ENCODE measurements around the gene KCNH1. TPM values are rescaled to one million over a fixed set of nuclear protein-coding genes. Genes with fewer than 3 reads are reported as not detected.

The KCNH1 gene
- total and polyA plus RNA-seq, 4 donors: not detected

GRCh38 chr1:210905365-210905904 lies 228.5 kb downstream of the KCNH1 start:
- no peaks in the 10 kb centered on the region for H3K36me3 ChIP-seq (ENCODE audit: control insufficient read depth in 4 of 4, insufficient read depth in 3 of 4, low read depth in 1 of 4, low read length in 3 of 4)
- H3K4me3 ChIP-seq (ENCODE audit: low read depth in 1 of 3, low read length in 3 of 3): no peak overlapping the region
- no peaks in the 10 kb centered on the region for H3K27me3 ChIP-seq (ENCODE audit: control insufficient read depth in 4 of 4, insufficient read depth in 4 of 4, low read length in 3 of 4)
- no peak for TF ChIP-seq JUND (IDR thresholded peaks at IDR 0.05)
- TF ChIP-seq, protein P1, sequence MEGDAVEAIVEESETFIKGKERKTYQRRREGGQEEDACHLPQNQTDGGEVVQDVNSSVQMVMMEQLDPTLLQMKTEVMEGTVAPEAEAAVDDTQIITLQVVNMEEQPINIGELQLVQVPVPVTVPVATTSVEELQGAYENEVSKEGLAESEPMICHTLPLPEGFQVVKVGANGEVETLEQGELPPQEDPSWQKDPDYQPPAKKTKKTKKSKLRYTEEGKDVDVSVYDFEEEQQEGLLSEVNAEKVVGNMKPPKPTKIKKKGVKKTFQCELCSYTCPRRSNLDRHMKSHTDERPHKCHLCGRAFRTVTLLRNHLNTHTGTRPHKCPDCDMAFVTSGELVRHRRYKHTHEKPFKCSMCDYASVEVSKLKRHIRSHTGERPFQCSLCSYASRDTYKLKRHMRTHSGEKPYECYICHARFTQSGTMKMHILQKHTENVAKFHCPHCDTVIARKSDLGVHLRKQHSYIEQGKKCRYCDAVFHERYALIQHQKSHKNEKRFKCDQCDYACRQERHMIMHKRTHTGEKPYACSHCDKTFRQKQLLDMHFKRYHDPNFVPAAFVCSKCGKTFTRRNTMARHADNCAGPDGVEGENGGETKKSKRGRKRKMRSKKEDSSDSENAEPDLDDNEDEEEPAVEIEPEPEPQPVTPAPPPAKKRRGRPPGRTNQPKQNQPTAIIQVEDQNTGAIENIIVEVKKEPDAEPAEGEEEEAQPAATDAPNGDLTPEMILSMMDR (IDR thresholded peaks at IDR 0.05; ENCODE audit: low read depth, low read length, missing input control): no peak
- no peak for TF ChIP-seq YY1 (IDR thresholded peaks at IDR 0.05)
- TF ChIP-seq HNF4G (IDR thresholded peaks at IDR 0.05): no peak
- TF ChIP-seq GABPA (IDR thresholded peaks at IDR 0.05 in 1 of 2, conservative IDR thresholded peaks at IDR 0.05 in 1 of 2): no peak
- TF ChIP-seq SP1 (IDR thresholded peaks at IDR 0.05): no peak
- no peak for TF ChIP-seq FOXA2 (IDR thresholded peaks at IDR 0.05)
- TF ChIP-seq TAF1 (conservative IDR thresholded peaks at IDR 0.05): no peak
- no peak for TF ChIP-seq RXRA (IDR thresholded peaks at IDR 0.05)
- no peak for TF ChIP-seq EGR1 (IDR thresholded peaks at IDR 0.05; ENCODE audit: low read depth in 2 of 2)
- no peak for TF ChIP-seq MAX (IDR thresholded peaks at IDR 0.05)
- TF ChIP-seq RAD21 (IDR thresholded peaks at IDR 0.05): no peak
- no peak for TF ChIP-seq HNF4A (conservative IDR thresholded peaks at IDR 0.05)
- TF ChIP-seq, protein P2, sequence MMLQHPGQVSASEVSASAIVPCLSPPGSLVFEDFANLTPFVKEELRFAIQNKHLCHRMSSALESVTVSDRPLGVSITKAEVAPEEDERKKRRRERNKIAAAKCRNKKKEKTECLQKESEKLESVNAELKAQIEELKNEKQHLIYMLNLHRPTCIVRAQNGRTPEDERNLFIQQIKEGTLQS (IDR thresholded peaks at IDR 0.05): no peak
- TF ChIP-seq, protein P3, sequence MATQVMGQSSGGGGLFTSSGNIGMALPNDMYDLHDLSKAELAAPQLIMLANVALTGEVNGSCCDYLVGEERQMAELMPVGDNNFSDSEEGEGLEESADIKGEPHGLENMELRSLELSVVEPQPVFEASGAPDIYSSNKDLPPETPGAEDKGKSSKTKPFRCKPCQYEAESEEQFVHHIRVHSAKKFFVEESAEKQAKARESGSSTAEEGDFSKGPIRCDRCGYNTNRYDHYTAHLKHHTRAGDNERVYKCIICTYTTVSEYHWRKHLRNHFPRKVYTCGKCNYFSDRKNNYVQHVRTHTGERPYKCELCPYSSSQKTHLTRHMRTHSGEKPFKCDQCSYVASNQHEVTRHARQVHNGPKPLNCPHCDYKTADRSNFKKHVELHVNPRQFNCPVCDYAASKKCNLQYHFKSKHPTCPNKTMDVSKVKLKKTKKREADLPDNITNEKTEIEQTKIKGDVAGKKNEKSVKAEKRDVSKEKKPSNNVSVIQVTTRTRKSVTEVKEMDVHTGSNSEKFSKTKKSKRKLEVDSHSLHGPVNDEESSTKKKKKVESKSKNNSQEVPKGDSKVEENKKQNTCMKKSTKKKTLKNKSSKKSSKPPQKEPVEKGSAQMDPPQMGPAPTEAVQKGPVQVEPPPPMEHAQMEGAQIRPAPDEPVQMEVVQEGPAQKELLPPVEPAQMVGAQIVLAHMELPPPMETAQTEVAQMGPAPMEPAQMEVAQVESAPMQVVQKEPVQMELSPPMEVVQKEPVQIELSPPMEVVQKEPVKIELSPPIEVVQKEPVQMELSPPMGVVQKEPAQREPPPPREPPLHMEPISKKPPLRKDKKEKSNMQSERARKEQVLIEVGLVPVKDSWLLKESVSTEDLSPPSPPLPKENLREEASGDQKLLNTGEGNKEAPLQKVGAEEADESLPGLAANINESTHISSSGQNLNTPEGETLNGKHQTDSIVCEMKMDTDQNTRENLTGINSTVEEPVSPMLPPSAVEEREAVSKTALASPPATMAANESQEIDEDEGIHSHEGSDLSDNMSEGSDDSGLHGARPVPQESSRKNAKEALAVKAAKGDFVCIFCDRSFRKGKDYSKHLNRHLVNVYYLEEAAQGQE (IDR thresholded peaks at IDR 0.05): no peak
- no peak for TF ChIP-seq FOXA1 (IDR thresholded peaks at IDR 0.05)
- TF ChIP-seq, protein P4, sequence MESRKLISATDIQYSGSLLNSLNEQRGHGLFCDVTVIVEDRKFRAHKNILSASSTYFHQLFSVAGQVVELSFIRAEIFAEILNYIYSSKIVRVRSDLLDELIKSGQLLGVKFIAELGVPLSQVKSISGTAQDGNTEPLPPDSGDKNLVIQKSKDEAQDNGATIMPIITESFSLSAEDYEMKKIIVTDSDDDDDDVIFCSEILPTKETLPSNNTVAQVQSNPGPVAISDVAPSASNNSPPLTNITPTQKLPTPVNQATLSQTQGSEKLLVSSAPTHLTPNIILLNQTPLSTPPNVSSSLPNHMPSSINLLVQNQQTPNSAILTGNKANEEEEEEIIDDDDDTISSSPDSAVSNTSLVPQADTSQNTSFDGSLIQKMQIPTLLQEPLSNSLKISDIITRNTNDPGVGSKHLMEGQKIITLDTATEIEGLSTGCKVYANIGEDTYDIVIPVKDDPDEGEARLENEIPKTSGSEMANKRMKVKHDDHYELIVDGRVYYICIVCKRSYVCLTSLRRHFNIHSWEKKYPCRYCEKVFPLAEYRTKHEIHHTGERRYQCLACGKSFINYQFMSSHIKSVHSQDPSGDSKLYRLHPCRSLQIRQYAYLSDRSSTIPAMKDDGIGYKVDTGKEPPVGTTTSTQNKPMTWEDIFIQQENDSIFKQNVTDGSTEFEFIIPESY (IDR thresholded peaks at IDR 0.05): no peak
- no peak for TF ChIP-seq NR2F2 (IDR thresholded peaks at IDR 0.05)
- WGBS: 71% methylated on average over 4 of the region's 4 CpGs
- no peak overlapping the region for H3K9ac ChIP-seq (ENCODE audit: low read depth in 1 of 2, low read length in 2 of 2)
- peaks cover 9 to 30% (median 26%) of the 10 kb centered on the region in 4 donors for H3K4me1 ChIP-seq (ENCODE audit: control insufficient read depth in 4 of 4, insufficient read depth in 4 of 4, low read length in 3 of 4)
- H3K9me3 ChIP-seq (ENCODE audit: control insufficient read depth in 4 of 4, low read length in 3 of 4): no peaks in the 10 kb centered on the region
- no peak for DNase-seq (ENCODE audit: low spot score)
- no peak overlapping the region for H3K27ac ChIP-seq (ENCODE audit: low read depth in 1 of 2, low read length in 2 of 2)
